NCI-H1436 treated with DMSO at 0.1 percent for 48 hours (cell line): Measurements from ENCODE around the gene CHRM5.

Source experiments
- DNase-seq: peaks from one replicate; lab custom pipeline; 2025; lab: John Stamatoyannopoulos, UW

The CHRM5 gene, protein sequence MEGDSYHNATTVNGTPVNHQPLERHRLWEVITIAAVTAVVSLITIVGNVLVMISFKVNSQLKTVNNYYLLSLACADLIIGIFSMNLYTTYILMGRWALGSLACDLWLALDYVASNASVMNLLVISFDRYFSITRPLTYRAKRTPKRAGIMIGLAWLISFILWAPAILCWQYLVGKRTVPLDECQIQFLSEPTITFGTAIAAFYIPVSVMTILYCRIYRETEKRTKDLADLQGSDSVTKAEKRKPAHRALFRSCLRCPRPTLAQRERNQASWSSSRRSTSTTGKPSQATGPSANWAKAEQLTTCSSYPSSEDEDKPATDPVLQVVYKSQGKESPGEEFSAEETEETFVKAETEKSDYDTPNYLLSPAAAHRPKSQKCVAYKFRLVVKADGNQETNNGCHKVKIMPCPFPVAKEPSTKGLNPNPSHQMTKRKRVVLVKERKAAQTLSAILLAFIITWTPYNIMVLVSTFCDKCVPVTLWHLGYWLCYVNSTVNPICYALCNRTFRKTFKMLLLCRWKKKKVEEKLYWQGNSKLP

DNA sequence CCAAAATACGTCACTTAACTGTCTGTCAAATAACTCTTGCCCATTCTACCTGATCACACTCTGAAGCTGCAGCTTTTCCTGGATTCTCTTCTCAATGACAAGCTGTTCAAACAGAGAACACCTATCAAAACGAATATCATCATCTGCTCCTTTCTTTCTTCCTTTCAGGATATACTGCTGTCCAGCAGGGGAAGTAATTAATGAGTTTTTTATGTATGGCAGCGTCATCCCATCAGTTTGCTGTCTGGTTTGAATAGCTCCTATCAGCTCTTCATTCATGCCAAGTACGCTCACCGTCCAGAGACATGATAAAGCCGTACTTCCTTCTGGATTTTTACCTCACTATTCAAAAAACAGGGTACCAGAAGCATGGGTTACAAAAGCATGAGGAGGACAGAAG is at the start of gene CHRM5:
TSS of gene CHRM5 (plus strand) at position 274 of the 400 bp plus-strand sequence. CDS start 94,221 bp downstream, outside the sequence.
- no peak for DNase-seq

DNA sequence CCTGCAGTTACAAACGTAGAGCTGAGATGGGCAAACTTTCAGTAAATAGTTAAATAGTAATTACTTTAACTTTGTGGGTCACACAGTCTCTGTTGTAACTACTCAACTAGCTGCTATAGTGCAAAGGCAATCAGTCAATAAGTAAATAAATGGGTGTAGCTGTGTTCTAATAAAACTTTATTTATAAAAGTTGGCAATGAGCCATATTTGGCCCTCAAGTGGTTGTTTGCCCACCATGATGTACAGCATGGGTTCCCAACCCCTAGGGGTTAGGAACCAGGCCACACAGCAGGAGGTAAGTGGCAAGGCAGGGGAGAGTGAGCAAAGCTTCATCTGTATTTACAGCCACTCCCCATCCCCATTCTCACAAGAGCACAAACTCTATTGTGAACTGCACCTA is 44.9 kb upstream of the CHRM5 start:
- no peak for DNase-seq

DNA sequence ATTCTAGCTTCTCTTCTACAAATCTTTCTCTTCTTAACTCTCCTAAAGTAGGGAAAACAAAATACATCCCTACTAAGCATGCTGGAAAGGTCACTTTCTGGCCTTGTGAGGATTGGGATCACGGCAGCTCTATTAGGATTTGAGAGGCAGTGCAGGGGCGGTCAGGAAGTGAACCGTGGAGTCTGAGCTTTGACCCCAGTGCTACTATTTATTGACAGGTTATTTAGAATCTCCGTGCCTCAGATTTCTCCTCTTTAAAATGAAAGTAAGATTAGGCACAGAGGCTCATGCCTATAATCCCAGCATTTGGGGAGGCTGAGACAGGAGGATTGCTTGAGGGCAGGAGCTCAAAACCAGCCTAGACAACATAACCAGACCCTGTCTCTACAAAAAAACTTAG is 42.0 kb upstream of the CHRM5 start:
- DNase-seq, result no peak

DNA sequence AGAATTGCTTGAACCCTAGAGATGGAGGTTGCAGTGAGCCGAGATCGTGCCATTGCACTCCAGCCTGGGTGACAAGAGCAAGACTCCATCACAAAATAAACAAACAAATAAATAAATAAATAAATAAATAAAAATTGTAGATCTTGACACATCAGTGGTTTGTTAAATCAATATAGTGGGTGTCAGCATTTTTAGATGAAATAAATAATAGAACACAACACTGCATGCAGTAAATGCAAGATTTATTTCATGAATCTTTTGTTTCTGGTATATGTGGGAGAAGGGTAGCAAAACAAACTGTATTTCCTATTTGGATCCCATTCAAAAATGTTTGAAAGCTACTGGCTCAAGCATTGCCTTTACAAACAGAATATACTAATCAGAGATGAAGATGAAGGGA is 35.6 kb upstream of the CHRM5 start:
- no peak for DNase-seq

DNA sequence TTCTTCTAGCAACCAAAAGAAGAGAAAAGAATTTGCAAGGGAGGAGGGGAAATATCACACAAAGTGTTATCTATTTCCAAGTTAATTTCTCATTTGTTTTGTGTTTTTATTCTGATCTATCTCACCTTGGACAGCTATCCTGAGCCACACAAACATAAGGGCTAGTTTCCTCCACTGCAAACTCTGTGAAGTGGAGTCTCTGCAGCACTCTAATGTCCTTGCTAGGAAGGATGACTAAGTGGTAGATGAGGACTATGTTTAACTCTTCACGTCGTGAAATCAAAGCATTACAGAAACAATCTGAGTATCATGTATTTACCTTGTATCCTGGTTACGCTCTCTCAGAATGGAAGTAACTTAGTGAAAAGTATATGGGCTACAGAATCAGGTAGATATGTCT is 33.9 kb upstream of the CHRM5 start:
- DNase-seq, result no peak

DNA sequence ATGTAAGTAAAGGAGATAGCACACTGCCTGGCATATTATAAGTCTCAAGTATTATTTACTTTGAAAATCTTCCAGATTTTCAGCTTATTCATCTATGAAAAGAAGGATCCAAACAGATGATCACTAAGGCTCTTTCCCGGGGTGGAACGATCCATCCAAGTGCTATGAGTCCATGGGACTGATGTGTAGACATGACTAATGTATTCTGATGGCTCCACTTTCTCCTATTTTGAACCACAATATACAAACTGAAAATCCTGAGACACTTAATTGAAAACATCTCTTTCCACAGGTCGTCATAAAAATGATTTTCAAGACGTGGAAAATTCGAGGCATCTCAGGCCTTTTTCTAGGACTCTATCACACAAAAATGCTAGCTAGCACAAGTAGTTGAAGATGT is 33.4 kb upstream of the CHRM5 start:
- DNase-seq, result no peak

DNA sequence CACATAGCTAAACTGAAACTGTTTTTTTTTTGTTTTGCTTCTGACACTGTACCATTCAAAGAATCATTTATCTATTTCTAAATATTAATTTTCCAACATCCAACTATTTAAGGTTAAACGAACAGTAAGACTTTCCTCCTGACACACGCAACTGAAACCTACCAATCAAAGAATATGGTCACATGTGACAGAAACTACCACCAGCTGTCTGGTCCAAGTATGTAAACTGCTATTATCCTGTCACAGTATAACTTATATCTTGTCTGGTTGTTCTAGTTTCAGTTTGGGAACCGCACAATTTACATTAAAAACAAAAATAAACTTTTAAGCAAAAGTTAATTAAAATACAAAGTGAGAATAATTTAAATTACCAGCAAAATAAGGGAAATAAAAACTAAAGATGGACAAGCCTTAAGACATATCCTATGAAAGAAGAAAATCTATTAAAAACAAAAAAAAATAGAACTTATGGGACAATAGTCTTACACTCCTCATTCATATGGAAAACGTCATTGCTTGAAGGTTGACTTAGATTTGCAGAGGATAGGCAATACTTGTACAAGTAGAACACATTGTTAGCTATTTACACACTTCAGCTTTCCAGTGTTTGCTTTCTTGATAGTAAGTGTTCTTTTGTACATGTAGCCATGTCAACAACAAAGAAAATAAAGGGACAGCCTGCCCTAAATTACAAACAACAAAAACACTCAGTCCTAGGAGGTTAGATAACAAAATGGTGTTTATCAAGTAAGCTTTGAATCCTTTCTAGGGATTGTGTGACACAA is 26.8 kb upstream of the CHRM5 start:
- DNase-seq, result no peak

DNA sequence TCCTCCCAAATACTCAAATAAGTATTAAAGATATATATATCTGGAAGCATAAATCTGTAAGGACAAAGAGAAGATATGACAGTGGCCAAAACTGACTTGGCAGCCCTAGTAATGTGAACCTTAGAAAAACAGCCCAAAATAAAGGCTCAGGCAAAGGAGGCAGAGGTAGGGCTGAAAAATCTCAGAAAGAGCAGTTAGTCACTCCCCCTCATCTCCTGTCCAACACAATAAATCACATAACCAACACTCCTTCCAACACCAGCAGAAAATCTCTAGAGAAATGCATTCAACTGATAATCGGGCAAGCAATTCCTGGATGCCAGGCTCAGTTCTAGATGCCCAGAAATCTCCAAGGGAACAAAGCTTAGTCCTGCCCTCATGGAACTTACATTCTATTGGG is 22.1 kb upstream of the CHRM5 start:
- DNase-seq, result no peak

DNA sequence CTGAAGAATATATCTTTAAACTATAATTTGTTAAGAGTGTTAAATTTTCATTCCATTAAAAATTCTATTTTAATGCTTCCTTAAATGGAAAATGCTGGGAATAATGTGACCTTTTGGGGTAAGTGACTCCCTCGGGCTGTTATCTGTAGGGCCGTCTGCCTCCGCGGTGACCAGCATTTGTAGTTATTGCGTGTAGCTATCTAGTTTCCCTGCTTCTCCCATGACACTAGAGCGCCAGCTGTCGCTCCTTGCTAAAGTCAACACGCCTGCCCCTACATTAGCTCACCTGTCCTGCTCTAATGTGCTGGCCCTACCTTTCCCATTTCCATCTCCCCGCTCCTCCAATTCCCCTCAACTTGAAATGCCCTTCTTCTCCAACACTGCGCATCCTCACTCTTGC is 12.4 kb upstream of the CHRM5 start:
- DNase-seq, result no peak

DNA sequence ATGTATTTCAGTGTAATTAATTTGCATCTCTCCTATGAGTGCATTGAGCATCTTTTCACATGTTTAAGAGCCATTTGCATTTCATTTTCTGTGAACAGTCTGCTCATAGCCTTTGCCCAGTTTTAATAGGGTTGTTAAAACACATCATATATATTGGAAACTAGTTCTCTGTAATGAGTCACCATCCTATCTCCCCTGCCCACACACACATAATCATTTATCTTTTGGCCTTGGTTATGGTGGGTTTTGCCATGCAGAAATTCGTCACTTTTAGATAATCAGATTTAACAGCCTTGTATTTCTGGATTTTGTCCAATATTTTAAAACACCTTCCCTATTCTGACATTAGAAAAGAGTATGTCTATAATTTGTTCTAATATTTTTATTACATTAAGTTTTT is 11.9 kb upstream of the CHRM5 start:
- no peak for DNase-seq

DNA sequence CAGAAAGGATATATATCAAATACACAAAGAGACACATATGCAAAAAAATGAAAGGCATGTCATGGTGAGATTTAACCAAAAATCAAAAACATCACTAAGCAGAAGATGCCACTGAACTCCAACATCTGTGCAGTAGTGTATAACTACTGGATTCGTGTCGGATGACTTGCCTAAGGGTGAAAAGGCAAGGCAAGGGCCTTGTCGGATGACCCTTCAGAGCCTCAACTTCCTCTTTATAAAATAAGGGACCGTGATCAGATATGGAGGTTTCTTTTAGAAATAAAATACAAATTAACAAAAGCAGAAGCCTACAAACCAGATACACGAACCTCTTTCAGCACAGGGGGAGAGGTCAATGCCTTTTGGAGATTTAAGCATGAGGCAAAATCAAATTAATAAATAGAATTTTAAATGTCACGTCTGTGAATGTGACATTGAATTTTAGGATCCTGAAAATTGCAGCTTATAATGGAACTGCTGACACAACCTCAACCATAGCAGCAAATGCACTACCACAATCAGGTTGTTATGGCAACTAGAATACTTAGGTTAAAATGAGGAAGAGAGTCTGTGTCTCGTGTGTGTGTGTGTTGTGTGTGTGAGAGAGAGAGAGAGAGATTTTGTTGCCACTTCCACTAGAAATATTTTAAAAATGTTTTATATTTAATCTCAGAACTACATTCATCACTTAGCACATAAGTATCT is 8.3 kb upstream of the CHRM5 start:
- DNase-seq, result no peak

DNA sequence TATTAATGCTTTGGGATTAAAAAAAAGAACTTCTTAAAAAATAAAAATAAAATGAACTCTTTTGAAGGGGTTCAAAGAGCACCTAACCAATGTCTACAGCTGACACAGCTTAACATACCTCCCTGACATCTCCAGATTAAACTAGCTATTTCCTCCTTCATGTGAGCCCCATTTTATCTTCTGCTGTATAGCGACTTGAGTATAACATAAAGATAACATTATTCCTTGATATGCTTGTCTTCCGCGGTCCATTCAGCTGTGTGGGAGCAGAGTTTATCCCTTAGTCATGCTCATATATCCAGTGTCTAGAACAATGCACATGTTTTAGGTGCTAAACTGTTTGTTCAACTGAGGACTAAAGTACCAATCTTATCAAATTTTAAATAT is 7.8 kb upstream of the CHRM5 start:
- DNase-seq, result no peak

DNA sequence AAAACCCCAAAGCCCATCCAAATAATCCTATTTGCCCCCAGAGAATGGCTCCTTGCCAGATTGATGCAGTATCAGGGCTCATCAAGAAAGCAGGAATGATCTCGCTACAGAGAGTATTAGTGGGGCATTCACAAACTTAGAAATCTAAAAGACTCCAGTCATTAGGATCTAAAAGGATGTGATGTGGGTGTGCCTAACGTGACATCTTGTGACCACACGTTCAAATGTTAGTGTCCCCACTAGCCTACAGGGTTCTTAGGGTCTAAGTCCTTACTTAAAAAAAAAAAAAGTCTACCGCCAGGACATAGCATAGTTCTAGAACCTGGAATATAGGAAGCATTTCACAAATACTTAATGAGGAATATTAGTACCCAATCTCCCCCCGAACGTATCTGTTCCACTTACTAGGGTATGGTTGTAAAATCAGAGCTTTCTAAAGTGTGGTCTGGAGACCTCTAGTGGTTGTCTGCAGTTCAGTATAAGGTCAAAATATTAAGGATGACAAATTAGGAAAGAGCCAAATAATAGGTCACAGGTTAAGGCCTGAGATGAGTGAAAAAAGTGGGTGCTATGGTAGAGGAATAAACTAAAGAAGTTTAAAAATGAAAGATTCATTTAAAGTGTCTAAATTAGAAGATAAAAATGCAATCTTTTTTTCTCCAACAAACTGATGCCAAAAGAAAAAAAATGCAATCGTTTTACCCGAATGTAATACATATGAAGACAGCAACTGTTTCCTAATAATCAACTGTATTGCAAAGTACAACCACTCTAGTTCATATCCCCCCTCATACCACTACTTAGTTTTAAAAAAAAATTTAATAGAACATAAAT is 4.2 kb upstream of the CHRM5 start:
- DNase-seq, result no peak

DNA sequence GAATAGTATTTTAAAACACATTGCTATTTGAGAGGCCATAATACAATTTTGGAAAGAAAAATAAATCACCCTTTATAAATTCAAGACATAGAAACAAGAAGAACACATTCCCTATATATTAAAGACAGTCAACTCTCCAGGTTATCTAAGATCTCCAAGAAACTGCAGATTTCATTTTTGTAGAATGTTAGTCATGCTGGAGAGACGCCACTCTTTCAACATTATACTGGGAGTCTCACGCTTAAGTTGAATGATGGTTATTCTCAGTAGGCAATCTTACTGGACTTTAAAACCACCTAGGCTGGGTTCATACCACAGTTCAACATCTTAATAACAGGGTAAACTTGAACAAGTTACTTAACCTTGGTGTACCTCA is 3.6 kb upstream of the CHRM5 start:
- DNase-seq, result no peak

DNA sequence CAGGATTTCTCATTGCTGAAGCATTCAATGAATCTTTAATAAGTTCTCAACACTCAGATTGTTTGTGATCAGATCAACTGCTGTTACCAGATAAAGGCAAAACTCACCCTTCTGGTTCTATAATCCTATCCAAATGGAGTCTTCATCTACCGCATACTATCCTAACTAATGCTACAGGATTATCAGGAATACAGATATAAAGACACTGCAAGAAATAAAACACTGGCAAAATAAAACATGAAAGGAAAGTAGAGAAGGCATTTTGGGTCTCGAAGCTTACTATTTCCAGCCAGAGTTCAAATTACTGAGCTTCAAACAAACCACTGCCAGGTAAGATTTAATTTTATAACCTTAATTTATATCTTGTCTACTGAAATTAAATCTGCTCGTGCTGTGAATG is 524 bp downstream of the CHRM5 start:
- no peak for DNase-seq

DNA sequence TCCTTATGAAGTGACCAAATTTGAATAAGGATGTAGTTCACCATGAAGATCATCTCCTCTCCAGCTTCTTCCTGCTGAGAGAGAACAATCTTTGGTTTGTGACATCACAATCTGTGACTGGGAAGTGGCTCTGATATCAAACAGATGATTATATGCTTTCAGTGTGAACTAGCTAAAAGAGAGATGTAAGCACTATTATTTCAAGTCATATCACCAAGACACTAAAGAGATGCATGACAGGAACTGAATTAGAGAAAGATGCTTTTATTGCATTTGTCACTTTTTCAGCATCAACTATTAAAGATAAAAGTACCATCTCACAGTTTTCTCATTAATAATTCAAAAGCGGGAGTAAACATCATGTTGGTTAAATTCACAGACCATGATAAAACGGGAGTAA is 3.5 kb downstream of the CHRM5 start:
- no peak for DNase-seq

DNA sequence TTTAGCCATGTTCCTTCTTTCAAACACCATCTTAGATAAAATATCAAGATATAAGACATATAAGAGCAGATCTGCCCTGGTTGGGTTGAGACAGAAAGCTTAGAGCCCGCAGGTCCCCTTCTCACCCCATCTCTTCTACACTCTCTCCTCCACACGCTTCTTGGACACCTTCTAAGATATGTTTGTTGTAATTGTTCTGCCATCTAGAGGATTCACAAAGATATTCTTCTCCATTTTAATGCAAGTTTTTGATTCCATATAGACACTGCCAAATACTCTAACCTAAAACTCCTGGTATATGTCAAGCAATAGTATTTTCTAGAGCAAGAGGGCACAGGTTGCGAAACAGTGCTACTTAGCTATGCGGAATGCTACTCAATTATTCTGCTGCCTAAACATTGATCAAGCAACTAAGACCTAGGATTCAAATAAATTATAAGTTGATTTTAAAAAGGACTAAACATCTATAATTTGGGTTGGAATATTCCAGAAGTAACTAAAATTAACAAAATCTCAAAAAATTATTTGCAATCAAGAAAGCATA is 6.8 kb downstream of the CHRM5 start:
- DNase-seq, result no peak

DNA sequence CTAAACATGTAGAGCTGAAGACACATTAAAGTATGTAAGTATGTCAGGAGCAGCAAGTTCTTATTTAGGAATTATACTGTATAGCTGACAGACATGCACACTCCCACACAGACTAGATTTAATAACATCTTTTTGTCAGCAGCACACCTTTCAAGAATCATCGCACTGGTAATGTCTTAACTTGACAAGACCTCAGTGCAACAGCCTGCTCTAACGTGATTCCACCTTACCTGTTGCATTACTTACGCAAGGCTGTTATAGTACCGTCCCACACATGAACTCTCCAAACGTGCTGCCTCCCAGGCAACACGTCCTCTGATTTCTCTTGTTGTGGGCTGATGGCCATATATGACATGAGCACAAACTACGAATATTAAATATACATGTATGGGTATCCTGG is 11.9 kb downstream of the CHRM5 start:
- DNase-seq, result no peak

DNA sequence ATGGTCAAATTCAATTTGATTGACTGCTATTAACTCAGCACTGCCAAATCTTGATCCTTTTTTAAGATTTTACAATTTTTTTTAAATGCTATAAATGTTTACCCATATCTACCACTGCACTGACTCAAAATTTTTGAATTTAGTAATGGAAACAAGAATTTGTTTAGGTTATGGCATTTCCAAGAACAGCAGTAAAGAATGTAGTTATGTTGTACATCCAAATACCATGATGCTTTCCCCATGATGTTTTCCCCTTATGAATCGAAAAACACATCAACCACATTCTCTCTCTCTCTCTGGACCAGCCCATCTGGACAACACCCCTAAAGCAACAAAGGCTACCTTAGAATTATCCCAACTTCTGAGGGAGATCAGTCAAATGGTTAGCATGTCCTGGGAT is 14.2 kb downstream of the CHRM5 start:
- DNase-seq, result no peak

DNA sequence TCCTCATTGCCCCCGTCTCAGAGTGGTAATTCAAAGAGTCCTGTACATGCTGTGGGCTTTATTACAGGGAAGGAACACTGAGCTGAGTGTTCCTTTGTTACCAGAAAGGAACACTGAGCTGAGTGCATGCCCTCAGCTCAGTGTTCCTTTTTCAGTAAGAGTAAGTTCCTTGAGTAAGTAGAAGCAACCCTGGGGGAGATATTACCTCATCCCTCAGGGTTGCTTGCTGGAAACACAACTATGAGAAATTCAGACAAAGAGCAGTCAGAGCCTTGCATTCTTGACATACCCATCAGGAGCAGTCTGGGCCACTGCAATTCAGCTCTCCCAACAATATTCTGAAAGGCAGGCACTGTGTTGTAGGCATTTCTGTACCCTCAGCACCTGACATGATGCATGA is 17.0 kb downstream of the CHRM5 start:
- no peak for DNase-seq

DNA sequence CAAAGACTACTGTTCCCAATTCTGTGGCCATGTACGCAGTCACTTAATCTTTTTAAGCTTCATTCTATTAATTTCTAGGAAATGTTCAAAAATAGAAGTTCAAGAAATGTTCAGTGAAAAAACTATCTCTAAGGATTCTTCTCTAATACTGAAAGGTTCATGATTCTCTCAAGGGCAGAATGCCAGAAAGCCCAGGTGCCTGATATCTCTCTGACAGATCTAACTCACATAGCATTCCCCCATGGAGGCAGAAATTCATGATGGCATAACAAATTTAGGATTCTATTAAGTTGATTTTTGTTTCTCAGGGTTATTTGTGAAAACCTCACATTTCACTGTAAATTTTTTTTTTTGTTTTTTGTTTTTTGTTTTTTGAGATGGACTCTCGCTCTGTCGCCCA is 17.5 kb downstream of the CHRM5 start:
- DNase-seq, result no peak

DNA sequence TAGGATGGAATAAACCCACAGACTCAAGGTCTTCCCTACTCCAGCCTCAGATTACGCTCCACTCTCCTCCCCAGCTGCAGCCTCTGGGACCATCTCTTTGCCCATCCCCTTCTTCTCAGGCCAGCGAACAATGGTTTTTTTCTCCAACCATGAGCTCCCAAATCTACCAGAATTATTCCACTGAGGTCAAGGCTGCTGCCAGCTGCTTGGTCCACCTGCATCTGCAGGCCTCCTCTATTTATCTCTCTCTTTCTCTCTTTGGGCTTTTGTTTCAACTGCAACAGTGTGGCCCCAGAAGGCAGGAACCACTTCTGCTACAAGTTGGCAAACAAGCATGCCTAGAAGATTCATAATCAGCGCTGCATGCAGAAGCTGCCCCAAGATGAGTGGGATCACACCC is 19.1 kb downstream of the CHRM5 start:
- no peak for DNase-seq
